CD4-positive, alpha-beta T cell treated with Interleukin-6 for 4 hours (primary cell): Measurements from ENCODE around the gene NUPR2.
"Not testable (repeated sequence)": the region's sequence is repeated elsewhere in the genome, so short reads cannot be mapped to it uniquely, and the experiment has no call there.

Experiments used
- DNase-seq: peaks from one replicate; pipeline ENCODE4 v3.0.0-alpha.2; 2020; ENCODE audit warnings: mixed read lengths

The NUPR2 gene

DNA sequence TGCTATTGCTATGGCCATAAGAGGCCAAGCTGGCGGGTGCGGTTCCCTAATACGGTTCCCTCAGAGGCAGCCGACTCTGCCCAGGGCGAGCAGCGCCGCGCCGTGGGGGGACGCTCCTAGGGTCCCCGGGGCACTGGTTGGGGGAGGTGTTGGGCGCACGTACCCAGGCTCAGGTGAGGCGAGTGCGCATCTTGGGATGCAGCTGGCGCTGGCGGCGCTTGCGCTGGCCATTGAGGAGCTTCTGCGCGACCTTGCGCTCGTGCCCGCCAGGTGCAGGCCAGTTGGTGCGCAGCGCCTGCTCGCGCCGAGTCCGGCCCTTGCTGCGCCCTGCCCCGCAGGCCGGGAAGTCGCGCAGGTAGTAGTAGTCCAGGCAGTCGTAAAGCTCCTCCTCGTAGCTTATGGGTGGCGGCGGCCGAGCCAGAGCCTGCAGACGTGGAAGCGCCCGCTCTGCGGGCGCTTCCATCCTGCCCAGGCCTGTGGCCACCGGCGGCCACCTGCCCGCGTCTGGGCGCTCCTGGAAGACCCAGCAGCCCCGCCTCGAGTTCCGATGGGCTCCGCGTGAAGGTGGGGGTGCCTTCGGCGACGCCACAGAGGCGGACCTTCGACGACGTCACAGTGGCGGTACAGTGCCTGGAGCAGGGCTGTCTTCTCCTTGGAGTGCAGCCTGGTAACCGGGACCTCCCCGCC is at the start of gene NUPR2:
TSS of gene NUPR2 (minus strand) at position 566 of the 687 bp plus-strand sequence. CDS start at position 463, 103 bp downstream.
- DNase-seq: no peak

DNA sequence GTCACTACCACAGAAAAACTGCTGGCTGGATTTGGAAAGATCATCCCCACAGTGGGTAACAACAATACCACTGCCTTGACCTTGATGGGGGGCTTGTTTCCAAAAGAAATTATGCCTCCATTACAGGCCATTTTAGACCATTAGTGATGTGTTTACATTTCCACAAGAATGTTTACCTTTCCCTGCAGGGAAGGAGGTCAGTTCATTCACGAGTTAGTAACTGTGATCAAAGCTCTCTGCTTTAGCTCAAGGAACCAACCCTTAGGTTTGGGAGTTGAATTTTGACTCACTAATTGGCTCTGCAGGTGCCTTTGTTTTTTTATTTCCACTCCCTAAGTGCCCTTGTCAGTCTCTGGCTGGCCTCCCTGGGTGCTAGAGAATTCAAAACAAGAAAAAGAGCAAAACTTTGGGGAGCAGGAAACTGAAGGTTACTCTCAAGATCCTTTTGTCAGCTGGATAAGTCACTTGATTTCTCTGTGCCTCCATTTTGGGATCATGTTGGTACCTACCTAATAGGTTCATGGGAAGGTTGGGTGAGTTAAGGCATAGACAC is 41.1 kb upstream of the NUPR2 start:
- DNase-seq: no peak

DNA sequence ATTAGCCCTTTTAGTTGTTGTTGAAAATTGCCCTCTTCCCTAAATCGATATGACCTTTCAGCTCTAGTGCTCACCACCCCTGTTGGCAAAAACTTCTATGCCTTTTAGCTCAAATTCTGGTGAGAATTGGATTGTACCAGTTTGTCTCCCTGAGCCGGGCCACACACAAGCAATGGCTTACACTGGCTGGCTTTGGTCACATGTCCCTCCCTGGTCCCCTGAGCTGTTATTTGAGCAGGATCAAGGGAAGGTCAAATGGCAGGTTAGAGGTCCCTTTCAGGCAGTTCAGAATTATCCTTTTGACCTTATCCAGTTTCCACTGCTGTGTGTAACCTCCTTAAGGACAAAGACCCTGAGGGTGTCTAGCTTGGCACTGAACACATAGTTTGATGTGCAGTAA is 14.8 kb upstream of the NUPR2 start:
- not testable (repeated sequence) for DNase-seq

- no peak for DNase-seq
These were observed 11.2 kb upstream of the NUPR2 start for GRCh38 chr7:56127241-56127975.

DNA sequence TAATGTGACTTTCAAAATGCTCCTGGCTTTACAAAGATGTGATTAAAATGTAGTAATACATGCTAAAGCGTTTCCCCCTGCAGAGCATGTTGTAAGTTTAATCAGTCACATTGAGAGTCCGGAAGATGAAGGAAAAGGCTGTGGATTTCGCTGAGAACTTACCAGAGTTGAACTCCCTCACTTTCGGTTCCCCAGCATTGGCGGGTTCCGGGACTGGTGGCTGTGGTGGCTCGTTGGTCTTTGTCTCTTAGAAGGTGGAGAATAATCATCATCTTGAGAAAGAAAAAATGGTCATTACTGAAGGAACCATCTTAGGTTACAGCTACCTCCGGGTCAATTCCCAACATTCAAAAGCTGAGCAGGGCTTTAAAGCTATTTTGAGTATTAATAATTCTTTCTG is 9.6 kb upstream of the NUPR2 start:
- no peak for DNase-seq

DNA sequence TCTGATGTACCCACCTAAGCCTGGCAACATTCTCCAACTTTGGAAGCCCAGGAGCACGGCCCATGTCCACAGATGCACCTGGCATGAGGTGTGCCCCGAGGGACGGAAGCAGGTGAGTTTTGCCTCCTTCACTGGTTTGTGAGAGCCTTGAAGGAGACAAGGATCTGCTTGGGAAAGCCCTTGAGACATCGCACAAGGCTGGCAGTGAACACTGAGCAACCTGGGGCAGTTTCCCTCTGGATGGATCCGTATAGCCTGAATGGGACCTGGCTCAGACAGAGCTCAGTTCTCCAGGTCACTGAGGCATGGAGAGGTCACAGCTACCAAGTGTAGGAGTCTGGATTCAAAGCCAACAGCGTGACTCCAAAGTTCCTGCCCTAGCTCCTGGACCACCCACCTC is 8.8 kb upstream of the NUPR2 start:
- no peak for DNase-seq

DNA sequence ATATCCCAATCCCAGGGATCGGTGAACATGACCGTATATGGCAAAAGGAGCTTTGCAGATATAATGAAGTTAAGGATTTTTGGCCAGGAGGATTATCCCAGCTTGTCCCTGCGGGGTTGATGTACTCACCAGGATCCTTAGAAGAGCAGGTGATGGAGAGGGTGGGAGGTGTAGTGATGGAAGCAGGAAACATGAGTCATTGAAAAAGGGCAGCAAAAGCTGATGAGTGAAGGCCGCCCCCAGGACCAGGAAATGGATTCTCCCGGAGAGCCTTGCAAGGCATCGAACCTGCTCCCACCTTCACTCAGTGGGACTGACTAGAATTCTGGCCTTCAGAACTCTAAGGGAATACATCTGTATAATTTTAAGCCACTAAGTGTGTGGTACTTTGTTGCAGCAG is 5.2 kb upstream of the NUPR2 start:
- no peak for DNase-seq

- not testable (repeated sequence) for DNase-seq
These were observed 4.0 kb downstream of the NUPR2 start for GRCh38 chr7:56112244-56112643.

GRCh38 chr7:56110611-56111010 is 5.6 kb downstream of the NUPR2 start:
- DNase-seq: no peak

GRCh38 chr7:56107954-56108258 is 8.3 kb downstream of the NUPR2 start:
- DNase-seq: no peak

DNA sequence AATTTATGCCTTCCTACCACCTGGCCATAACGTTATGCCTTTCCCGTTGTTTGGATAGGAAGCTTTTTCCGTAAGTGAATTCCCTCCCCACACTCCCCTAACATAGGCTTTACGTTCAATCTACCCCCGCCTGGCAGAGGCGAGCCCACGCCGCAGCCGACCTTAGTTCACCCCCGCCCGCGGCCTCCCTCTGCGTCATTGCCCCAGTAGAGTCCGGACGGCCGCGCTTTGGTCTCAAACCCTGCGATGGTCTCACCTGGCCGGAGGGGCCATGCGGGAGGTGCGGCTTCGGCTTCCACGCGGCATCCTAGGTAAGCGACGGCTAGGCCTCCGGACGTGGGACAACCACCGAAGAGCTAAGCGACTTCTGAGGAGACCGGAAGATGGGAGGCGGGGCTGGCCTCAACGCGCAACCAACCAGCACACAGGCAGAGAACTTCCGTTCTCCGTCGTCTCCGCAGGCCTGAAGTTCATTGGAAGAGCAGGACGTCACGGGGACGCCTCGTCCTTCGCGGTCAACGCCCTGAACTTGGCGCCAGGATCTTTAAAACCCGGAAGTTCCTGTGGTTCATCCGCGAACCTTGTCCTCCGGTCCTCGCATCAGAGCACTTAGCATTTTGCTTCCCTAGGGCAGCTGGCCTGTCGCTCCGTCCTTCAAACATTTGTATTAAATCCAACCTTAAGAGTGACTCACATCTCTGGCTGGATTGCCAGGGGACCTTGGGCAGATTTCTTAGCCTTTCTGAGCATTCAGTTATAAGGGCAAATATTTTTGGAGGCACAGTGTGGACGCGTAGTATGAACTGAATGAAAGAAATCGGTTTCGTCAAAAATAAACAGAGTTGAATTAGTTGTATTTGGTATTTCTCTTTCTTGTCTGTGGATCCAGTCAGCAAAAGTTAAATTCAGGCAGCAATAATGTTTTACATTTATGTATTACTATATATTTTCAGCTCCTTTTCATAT is 9.8 kb downstream of the NUPR2 start, which contains the start of gene CHCHD2:
TSS of gene CHCHD2 (minus strand) at position 369 of the 966 bp plus-strand sequence. CDS start at position 306, 63 bp downstream.
- DNase-seq: peak; percentile 95

DNA sequence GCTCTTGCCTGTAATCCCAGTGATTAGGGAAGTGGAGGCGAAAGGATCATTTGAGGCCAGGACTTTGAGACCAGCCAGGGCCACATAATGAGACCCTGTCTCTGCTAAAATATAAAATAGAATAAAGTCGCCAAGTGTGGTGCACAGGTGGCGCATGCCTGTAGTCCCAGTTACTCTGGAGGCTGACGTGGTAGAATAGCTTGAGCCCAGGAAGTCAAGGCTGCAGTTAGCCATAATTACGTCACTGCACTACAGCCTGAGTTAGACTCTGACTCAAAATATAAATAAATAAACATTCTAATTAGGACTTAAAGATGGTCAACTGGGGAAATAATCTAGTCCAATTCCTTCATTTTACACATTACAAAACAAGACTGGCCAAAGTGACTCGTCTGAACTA is 10.7 kb downstream of the NUPR2 start:
- peak; percentile 17 for DNase-seq

DNA sequence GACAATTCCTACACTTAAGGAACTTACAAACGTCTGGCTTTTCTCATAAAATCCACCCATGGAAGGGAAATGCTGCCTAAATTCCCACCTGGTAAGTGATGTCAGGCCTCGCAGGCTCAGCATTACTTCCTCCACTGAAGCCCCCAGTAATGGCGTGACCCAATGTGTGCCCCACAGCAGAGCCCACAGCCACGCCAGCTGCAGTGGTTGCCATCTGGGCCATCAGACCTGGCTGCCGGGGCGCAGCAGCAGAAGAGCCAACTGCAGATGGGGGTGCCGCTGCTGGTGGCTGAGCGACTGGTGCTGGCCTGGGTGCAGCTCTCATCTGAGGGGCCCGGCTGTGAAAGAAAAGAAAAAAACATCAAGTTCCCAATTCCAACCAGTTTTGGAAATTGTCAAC is 12.1 kb downstream of the NUPR2 start:
- DNase-seq: not testable (repeated sequence)

DNA sequence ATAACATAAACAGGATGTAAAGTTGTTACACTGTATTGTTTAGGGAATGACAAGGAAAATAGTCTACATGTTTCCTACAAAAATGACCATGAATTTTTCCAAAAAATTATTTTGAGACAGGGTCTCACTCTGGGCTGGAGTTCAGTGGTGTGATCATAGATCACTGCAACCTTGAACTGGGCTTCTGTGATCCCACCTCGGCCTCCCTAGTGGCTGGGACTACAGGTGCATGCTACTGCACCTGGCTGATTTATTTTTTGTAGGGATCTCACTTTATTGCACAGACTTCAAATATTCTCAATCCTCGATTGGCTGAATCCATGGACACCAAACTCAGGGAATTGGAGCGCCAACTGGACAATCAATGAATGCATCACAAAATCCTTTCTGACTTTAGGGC is 16.6 kb downstream of the NUPR2 start:
- no peak for DNase-seq

GRCh38 chr7:56098187-56099008 is 17.8 kb downstream of the NUPR2 start:
- DNase-seq: not testable (repeated sequence)

GRCh38 chr7:56097700-56098099 is 18.5 kb downstream of the NUPR2 start:
- DNase-seq: no peak

- DNase-seq: no peak
These were observed 23.3 kb downstream of the NUPR2 start, which contains the start of gene PHKG1 for GRCh38 chr7:56092789-56093531. TSS of gene PHKG1 (minus strand) at chr7:56092952. CDS start at chr7:56088941, 4,011 bp downstream.

- DNase-seq: not testable (repeated sequence)
These were observed 23.8 kb downstream of the NUPR2 start for GRCh38 chr7:56092388-56092787.

GRCh38 chr7:56091591-56091990 is 24.6 kb downstream of the NUPR2 start:
- no peak for DNase-seq

DNA sequence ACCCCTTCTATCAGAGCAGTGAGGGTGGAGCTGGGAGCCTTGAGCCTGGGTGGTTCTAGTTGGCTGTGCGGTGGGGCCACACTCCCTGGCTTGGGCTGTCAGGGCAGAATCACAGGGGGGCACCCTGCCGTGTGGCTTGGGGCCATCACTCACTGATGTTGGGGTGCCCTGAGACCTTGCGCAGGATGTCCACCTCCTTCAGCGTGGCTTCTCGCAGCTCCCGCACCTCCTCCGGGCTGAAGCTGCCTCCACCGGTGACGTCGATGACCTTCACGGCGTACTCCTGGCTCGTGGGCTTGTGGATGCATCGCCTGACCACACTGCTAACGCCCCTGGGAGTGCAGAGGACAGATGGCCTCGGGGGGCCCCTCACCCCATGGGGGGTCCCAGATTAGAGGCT is 28.8 kb downstream of the NUPR2 start:
- no peak for DNase-seq

GRCh38 chr7:56086761-56087160 is 29.5 kb downstream of the NUPR2 start:
- DNase-seq: no peak
